K562 (cell line): ENCODE data around the gene FXN. TPM values are rescaled to one million over a fixed set of nuclear protein-coding genes. Genes with fewer than 3 reads are reported as not detected.

Experiments used
- ARID2 ChIP-seq: fragments of 450-650 bp; IDR thresholded peaks from 2 replicates; pipeline ENCODE4 v1.6.1; 2017; ENCODE audit warnings: antibody characterized with exemption, mild to moderate bottlenecking
- BRF1 ChIP-seq: IDR thresholded peaks from 3 replicates; pipeline ENCODE4 v1.6.1; 2011; ENCODE audit warnings: borderline replicate concordance, mild to moderate bottlenecking; ENCODE audit not compliant: insufficient read length; ENCODE audit errors: extremely low read depth
- MGA ChIP-seq: fragments of 450-650 bp; IDR thresholded peaks from 2 replicates; pipeline ENCODE4 v1.6.1; 2016; ENCODE audit warnings: mild to moderate bottlenecking, moderate library complexity
- MYC ChIP-seq, 2 experiments: fragments of 250-450 bp in 1 of 2; sonication (Bioruptor Pico) in 1 of 2; IDR thresholded peaks; 2 replicates each; pipeline versions ENCODE4 v1.5.1 to v1.6.1; 2012 to 2021; ENCODE audit warnings: low read depth in 2 of 2, borderline replicate concordance in 1 of 2, improper control_type of control experiment in 1 of 2, low read length in 1 of 2, mild to moderate bottlenecking in 1 of 2, moderate library complexity in 1 of 2
- MYNN ChIP-seq, 2 experiments: sonication (generic); formaldehyde crosslinking in 1 of 2; IDR thresholded peaks; 2 replicates each; pipeline versions ENCODE4 v1.5.0 to v1.6.1; 2016 to 2020; ENCODE audit warnings: antibody characterized with exemption in 1 of 2, missing genetic modification reagents in 1 of 2
- ZBTB17 ChIP-seq: fragments of 450-650 bp; formaldehyde crosslinking; IDR thresholded peaks from 2 replicates; pipeline ENCODE4 v1.4.0; 2020; ENCODE audit warnings: mild to moderate bottlenecking
- ZNF277 ChIP-seq: fragments of 250-450 bp; sonication (Bioruptor Pico); IDR thresholded peaks from 2 replicates; pipeline ENCODE4 v1.8.0; 2022; ENCODE audit warnings: inconsistent platforms, mild to moderate bottlenecking, moderate library complexity, borderline replicate concordance
- ZNF280B ChIP-seq: fragments of 250-450 bp; sonication (Bioruptor Pico); IDR thresholded peaks from 2 replicates; pipeline ENCODE4 v1.5.1; 2021; ENCODE audit warnings: mild to moderate bottlenecking
- polyA plus RNA-seq, 8 experiments: library from polyadenylated mRNA; depleted of rRNA in 4 of 8; stranded (reverse) in 5 of 8; unstranded in 3 of 8; fragments of >200 nt; fragmentation: Nextera tagmentation in 2 of 8; fragmentation: Illumina TruSeq in 1 of 8; extraction: Ambion mirVana in 2 of 8; extraction: Trizol in 1 of 8; gene quantifications; 2 replicates each; pipeline versions ENCODE4 v1.2.1 to v1.2.3, GENCODE V29; 2011 to 2014; ENCODE audit warnings: inconsistent platforms in 1 of 8, missing spikeins in 1 of 8
- total RNA-seq, 7 experiments: library from RNA; depleted of rRNA in 6 of 7; stranded (reverse); fragments of >200 nt in 6 of 7; fragmentation: Illumina TruSeq in 2 of 7; extraction: Trizol in 2 of 7; gene quantifications; 2 replicates each; pipeline versions ENCODE4 v1.2.1 to v1.2.3, GENCODE V29; 2011 to 2021; ENCODE audit warnings: low replicate concordance in 1 of 7

Gene FXN
- total and polyA plus RNA-seq, 9 of the 15 experiments (the other 6 are each of a cell fraction or from before 2014, with no cell fraction given): 7.6 to 51.5 (median 30.3) TPM

GRCh38 chr9:68999393-69000105 lies 36.0 kb upstream of the FXN start (continued):
- TF ChIP-seq MGA (peak; percentile 35; the same call in 1 of the 2 replicates), ZNF277 (no peak), ARID2 (0 out of 2 replicates have a peak, but pooled peaks have one; percentile 59), MYNN (IDR thresholded peaks at IDR 0.05) (0 out of 2 replicates have a peak, but pooled peaks have one; percentile 21), MYNN (CRISPR knock-in tag; IDR thresholded peaks at IDR 0.05) (no peak), ZBTB17 (CRISPR knock-in tag) (no peak), MYC (IDR thresholded peaks at IDR 0.05; ENCODE audit: low read depth, low read length) (peak; percentile 37; the same call in 1 of the 2 replicates), MYC (CRISPR knock-in tag; IDR thresholded peaks at IDR 0.05; ENCODE audit: borderline replicate concordance, low read depth) (no peak), ZNF280B (CRISPR knock-in tag) (no peak), BRF1 (no peak)
